ENCODE measurements around the gene FLT3. TPM values are rescaled to one million over a fixed set of nuclear protein-coding genes. Genes with fewer than 3 reads are reported as not detected.
A peak's percentile ranks its signal among the peaks of the same experiment; 100 is the strongest.

Gene FLT3
- total and polyA plus RNA-seq, 9 donors, result 0.08 to 0.97 (median 0.15) TPM; not detected in 1

DNA sequence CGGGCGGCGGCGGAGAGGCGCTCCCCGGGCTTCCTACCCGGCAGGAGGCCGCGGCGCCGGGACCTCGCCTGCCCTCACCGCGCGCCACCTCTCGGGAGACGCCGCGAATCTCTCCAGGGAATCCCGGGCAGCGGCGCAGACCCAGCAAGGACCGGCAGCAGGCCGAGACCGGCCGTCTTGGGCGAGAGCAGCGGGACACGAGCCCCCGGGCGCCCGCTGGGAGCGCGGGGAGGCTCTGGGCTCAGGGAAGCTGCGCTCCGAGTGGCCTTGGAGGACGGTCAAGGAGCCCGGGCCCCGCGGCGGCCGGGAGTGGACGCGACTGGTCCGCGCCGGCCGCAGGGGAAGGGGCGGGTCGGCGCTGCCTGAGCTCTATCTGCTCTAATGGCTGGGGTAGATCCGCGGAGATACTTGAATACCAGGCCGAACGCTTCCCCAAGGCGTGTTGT is 145.9 kb downstream of the FLT3 start:
- peak in 2 of 5 donors; percentile 31 to 51 for DNase-seq
- intact Hi-C loops (cut with DNase I), result loop anchor here in 1 of 4 donors (10.0 kb wide), 1 partner anchor 130 kb away; no protein-coding TSS in a partner anchor
- Histone ChIP-seq H3K36me3 (no peaks in the 10 kb centered on the region), H3K4me3 (peak overlapping the region; percentile 26), H3K27me3 (no peaks in the 10 kb centered on the region), H3K4me1 (ENCODE audit: insufficient read depth) (peaks cover 5% of the 10 kb centered on the region), H3K27ac (no peak overlapping the region), H3K9me3 (no peaks in the 10 kb centered on the region)
- 2 to 4% (median 2%) methylated on average over 38 to 56 of the region's 56 CpGs for WGBS, 3 donors
- TF ChIP-seq, protein P1, sequence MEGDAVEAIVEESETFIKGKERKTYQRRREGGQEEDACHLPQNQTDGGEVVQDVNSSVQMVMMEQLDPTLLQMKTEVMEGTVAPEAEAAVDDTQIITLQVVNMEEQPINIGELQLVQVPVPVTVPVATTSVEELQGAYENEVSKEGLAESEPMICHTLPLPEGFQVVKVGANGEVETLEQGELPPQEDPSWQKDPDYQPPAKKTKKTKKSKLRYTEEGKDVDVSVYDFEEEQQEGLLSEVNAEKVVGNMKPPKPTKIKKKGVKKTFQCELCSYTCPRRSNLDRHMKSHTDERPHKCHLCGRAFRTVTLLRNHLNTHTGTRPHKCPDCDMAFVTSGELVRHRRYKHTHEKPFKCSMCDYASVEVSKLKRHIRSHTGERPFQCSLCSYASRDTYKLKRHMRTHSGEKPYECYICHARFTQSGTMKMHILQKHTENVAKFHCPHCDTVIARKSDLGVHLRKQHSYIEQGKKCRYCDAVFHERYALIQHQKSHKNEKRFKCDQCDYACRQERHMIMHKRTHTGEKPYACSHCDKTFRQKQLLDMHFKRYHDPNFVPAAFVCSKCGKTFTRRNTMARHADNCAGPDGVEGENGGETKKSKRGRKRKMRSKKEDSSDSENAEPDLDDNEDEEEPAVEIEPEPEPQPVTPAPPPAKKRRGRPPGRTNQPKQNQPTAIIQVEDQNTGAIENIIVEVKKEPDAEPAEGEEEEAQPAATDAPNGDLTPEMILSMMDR (IDR thresholded peaks at IDR 0.05), result no peak
- no peak for TF ChIP-seq EP300 (IDR thresholded peaks at IDR 0.05)
- no peak for TF ChIP-seq POLR2A (IDR thresholded peaks at IDR 0.05)

DNA sequence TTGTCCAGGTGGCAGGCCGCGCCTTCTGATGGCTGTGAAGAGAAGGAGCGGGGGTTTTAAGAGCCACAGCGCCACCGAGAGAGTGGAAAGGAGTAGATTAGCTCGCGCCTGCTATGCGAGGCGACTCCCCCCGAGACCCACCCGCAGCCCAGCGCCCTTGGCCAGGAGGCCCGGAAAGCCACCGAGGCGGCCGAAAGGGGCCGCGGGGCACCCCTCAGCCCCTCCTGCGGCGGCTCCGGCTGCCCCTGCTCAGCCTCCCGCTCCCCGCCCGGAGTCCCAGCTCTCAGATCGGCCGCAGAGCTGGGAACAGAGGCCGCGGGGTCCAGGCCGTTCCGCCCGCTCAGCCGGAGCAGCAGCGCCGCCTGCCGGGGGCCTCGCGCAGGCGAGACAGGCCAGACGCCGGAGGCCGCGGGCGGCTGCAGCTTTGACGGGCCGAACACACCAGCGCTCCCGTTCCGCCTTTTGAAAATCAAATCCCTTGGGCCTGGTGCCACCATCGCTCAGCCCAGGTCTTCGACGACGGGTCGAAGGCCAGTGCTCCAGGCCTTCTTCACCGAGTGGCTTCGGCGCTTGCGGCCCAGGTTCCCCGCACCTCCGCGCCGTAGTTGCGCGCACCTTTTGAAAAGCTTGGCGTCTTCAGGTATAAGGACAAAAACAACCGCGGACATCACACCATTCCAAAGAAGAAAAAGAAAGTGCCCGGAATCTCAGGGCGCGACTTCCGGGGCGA is 146.5 kb downstream of the FLT3 start:
- Histone ChIP-seq H3K4me1 (ENCODE audit: insufficient read depth) (peaks cover 5% of the 10 kb centered on the region), H3K9me3 (no peaks in the 10 kb centered on the region), H3K27me3 (no peaks in the 10 kb centered on the region), H3K27ac (no peak overlapping the region), H3K4me3 (peak overlapping the region; percentile 26), H3K36me3 (no peaks in the 10 kb centered on the region)
- intact Hi-C loops (cut with DNase I), result loop anchor here in 1 of 4 donors (10.0 kb wide), 1 partner anchor 129 kb away; no protein-coding TSS in a partner anchor
- peak; percentile 59 to 83 (median 61) for DNase-seq
- 2% methylated on average over 56 to 71 of the region's 71 CpGs for WGBS, 3 donors
- TF ChIP-seq, protein P1 (IDR thresholded peaks at IDR 0.05), result peak; percentile 31 to 76 (median 52)
- TF ChIP-seq POLR2A (IDR thresholded peaks at IDR 0.05) (no peak), EP300 (IDR thresholded peaks at IDR 0.05) (no peak)

Small RNA genes within 50 kb of the gene (small RNA-seq; reads per million reads assigned to genes)
- gene RN7SL272P, result not detected

Other genes with a start within 250 kb of the FLT3 start
- not detected for gene PDX1, start 180.6 kb downstream of the FLT3 start, total RNA-seq
- not detected for gene PDX1, start 180.6 kb downstream of the FLT3 start, polyA plus RNA-seq
- under 1 TPM in 2 of 7 donors, not detected in 5; 0.12 to 0.26 TPM for gene CDX2, start 131.3 kb downstream of the FLT3 start, total RNA-seq
- gene CDX2, start 131.3 kb downstream of the FLT3 start, polyA plus RNA-seq, result under 1 TPM in 1 of 2 donors, not detected in 1; 0.02 TPM
- gene URAD, start 111.9 kb downstream of the FLT3 start, total RNA-seq, result not detected
- not detected for gene URAD, start 111.9 kb downstream of the FLT3 start, polyA plus RNA-seq
- 10 to 100 TPM; 33.8 to 40.7 (median 36.7) TPM for gene PAN3, start 38.0 kb upstream of the FLT3 start, total RNA-seq
- gene PAN3, start 38.0 kb upstream of the FLT3 start, polyA plus RNA-seq, result 10 to 100 TPM; 13.2 to 16.5 TPM